Gastroesophageal sphincter (tissue), 4 donors: Measurements from ENCODE around the gene BBS4. TPM values are rescaled to one million over a fixed set of nuclear protein-coding genes. Genes with fewer than 3 reads are reported as not detected.

Experiments
- small RNA-seq, 4 donors: library from RNA; depleted of rRNA; stranded (forward); fragments of <200 nt; gene quantifications; one replicate each; pipeline ENCODE3, GENCODE V24; 2016
- total RNA-seq, 4 donors: library from RNA; depleted of rRNA; stranded (reverse); fragments of >200 nt; gene quantifications; one replicate each; pipeline ENCODE4 v1.1.0, GENCODE V29; 2016

BBS4 gene
- total RNA-seq, 4 donors from 2014 or later: 19.8 to 34.9 (median 26.6) TPM

Small RNA genes within 50 kb of the gene (small RNA-seq; reads per million reads assigned to genes)
- 0 reads per million in 4 donors for gene RN7SL853P

Other genes with a start within 250 kb of the BBS4 start
- gene ARIH1, start 211.9 kb upstream of the BBS4 start, total RNA-seq: 10 to 100 TPM; 45.4 to 65.3 (median 56.4) TPM
- gene GOLGA6B, start 31.5 kb upstream of the BBS4 start, total RNA-seq: under 1 TPM in 1 of 4 donors, not detected in 3; 0.40 TPM
- not detected for gene HIGD2B, start within 50 bp of the BBS4 start, total RNA-seq
- gene ADPGK, start 97.6 kb downstream of the BBS4 start, total RNA-seq: 10 to 100 TPM; 19.7 to 52.1 (median 36.1) TPM